ENCODE results near the gene IFT27. TPM values are rescaled to one million over a fixed set of nuclear protein-coding genes. Genes with fewer than 3 reads are reported as not detected.

The IFT27 gene
- polyA plus RNA-seq, 1 donor from 2014 or later, result 111 TPM

- peaks cover 3% of the 10 kb centered on the region for H3K27me3 ChIP-seq (ENCODE audit: insufficient read depth, low read depth, low read length)
Measured at GRCh38 chr22:36725366-36726006, 50.4 kb downstream of the IFT27 start.

GRCh38 chr22:36724836-36725235, 51.1 kb downstream of the IFT27 start:
- no peaks in the 10 kb centered on the region for H4K20me1 ChIP-seq (ENCODE audit: insufficient read depth)
- no peak overlapping the region for H2AFZ ChIP-seq (ENCODE audit: low read depth, low read length)
- no peak overlapping the region for H3K9ac ChIP-seq (ENCODE audit: low read length)
- H3K9me2 ChIP-seq (ENCODE audit: insufficient read depth, low read length), result no peaks in the 10 kb centered on the region
- H3F3A ChIP-seq (ENCODE audit: insufficient read depth, low read length, poor library complexity, severe bottlenecking), result no peaks in the 10 kb centered on the region
- H3K36me3 ChIP-seq (ENCODE audit: insufficient read depth, low read length), result no peaks in the 10 kb centered on the region
- no peak overlapping the region for H3K4me3 ChIP-seq (ENCODE audit: low read length)
- no peaks in the 10 kb centered on the region for H3K9me3 ChIP-seq (ENCODE audit: low read length)
- no peak overlapping the region for H3K27ac ChIP-seq (ENCODE audit: low read length)
- no peak overlapping the region for H3K4me2 ChIP-seq (ENCODE audit: low read length)
- no peaks in the 10 kb centered on the region for H3K79me2 ChIP-seq (replicated peaks; ENCODE audit: insufficient read depth, low read length)
- peaks cover 3% of the 10 kb centered on the region for H3K27me3 ChIP-seq (ENCODE audit: insufficient read depth, low read depth, low read length)
- TF ChIP-seq POLR2AphosphoS5 (IDR thresholded peaks at IDR 0.05) (no peak), REST (IDR thresholded peaks at IDR 0.05; ENCODE audit: borderline replicate concordance) (no peak), TAF1 (IDR thresholded peaks at IDR 0.05; ENCODE audit: low read depth) (no peak), MXI1 (conservative IDR thresholded peaks at IDR 0.05; ENCODE audit: poor library complexity, severe bottlenecking) (no peak), EZH2 (IDR thresholded peaks at IDR 0.05; ENCODE audit: borderline replicate concordance, insufficient read depth, low read length, poor library complexity, severe bottlenecking) (no peak), RAD21 (conservative IDR thresholded peaks at IDR 0.05) (no peak)

More at GRCh38 chr22:36725366-36726006, 50.4 kb downstream of the IFT27 start:
- H3K9me2 ChIP-seq (ENCODE audit: insufficient read depth, low read length), result no peaks in the 10 kb centered on the region
- TF ChIP-seq EZH2 (IDR thresholded peaks at IDR 0.05; ENCODE audit: borderline replicate concordance, insufficient read depth, low read length, poor library complexity, severe bottlenecking) (no peak), SMC3 (conservative IDR thresholded peaks at IDR 0.05; ENCODE audit: poor library complexity) (no peak), CTCF (IDR thresholded peaks at IDR 0.05; ENCODE audit: poor library complexity, severe bottlenecking) (no peak), MXI1 (conservative IDR thresholded peaks at IDR 0.05; ENCODE audit: poor library complexity, severe bottlenecking) (no peak), TAF1 (IDR thresholded peaks at IDR 0.05; ENCODE audit: low read depth) (no peak), RAD21 (conservative IDR thresholded peaks at IDR 0.05) (no peak), REST (IDR thresholded peaks at IDR 0.05; ENCODE audit: borderline replicate concordance) (no peak), POLR2AphosphoS5 (IDR thresholded peaks at IDR 0.05) (no peak)
- H2AFZ ChIP-seq (ENCODE audit: low read depth, low read length), result no peak overlapping the region
- H3K79me2 ChIP-seq (replicated peaks; ENCODE audit: insufficient read depth, low read length), result no peaks in the 10 kb centered on the region
- no peak overlapping the region for H3K4me2 ChIP-seq (ENCODE audit: low read length)
- no peak overlapping the region for H3K4me3 ChIP-seq (ENCODE audit: low read length)
- no peak overlapping the region for H3K27ac ChIP-seq (ENCODE audit: low read length)
- H3F3A ChIP-seq (ENCODE audit: insufficient read depth, low read length, poor library complexity, severe bottlenecking), result no peaks in the 10 kb centered on the region
- no peaks in the 10 kb centered on the region for H3K9me3 ChIP-seq (ENCODE audit: low read length)
- no peaks in the 10 kb centered on the region for H3K36me3 ChIP-seq (ENCODE audit: insufficient read depth, low read length)
- no peaks in the 10 kb centered on the region for H4K20me1 ChIP-seq (ENCODE audit: insufficient read depth)
- no peak overlapping the region for H3K9ac ChIP-seq (ENCODE audit: low read length)
